HG03520 (cell line): ENCODE data around the gene CHI3L2.

Experiments used
- ATAC-seq: cut with Tn5 transposase; IDR thresholded peaks from one replicate; pipeline ENCODE4 v1.9.1; 2021; ENCODE audit warnings: mild to moderate bottlenecking, moderate library complexity; ENCODE audit not compliant: unreplicated experiment

The CHI3L2 gene

DNA sequence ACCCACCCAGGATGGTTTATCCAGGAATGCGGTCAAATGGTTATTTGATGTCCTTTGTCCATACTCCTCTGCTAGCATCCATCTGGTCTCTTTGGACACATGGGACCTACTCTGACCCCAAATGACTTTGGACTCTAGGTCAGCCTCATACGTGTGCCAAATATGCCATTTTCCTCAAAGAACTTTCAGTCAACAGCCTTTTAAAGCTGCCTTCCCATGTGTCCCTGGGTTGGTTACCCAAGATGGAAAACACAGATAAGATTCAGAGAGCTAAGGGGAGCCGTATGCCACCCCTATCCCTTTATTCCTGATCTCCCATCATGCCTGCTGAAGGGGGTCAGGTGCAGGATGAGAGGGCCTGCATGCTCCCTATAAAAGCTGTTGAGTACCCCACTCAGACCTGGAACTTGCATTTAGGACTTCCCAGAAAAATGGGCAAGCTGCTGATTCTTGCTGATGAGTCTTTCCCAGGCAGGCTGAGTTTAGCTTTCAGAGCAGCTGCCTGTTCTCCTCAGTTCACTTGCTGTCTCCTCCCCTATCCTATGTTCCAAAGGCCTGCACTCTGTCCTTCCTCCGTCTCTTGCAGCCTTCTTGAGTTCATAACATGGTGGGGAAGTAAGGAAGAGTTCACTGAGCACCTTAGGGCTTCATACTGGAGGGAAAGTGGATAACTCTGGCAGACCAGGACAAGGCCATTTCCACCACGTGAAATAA, 19.8 kb downstream of the CHI3L2 start:
- no peak for ATAC-seq

DNA sequence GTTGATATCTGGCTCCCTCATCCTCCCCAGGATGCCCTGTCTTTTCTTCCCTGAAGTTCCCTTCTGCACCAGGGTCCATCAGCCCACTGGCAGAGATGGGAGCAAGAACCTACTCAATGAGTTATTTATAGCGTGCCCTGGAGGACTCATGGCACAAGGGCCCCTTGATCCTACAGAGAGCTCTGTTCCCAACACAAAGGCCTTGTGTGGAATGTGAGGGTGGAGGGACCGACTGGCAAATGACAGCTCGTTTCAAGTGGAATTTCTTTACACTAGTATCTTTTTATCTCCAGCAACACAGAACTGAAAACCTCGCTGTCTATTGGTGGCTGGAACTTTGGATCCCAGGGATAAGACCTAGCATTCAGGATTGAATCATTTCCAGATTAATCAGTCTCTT, 22.4 kb downstream of the CHI3L2 start:
- ATAC-seq = no peak

DNA sequence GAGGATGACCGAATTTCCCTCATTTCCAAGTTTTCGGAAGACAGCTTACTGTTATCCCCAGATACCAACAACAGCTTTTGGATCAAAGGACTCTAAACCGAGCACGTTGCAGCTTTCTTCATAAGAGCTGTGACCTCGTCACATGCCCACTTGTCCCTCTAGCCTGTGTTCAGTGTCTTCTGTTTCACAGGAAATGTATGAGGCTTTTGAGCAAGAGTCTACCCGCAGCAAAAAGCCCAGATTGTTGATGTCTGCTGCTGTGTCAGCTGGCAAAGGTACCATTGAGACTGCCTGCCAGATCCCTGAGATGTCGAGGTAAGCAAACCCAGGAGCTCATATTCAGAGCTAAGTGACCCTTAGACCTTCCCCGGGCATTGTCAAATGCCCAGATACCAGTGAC, 24.1 kb downstream of the CHI3L2 start:
- no peak for ATAC-seq

DNA sequence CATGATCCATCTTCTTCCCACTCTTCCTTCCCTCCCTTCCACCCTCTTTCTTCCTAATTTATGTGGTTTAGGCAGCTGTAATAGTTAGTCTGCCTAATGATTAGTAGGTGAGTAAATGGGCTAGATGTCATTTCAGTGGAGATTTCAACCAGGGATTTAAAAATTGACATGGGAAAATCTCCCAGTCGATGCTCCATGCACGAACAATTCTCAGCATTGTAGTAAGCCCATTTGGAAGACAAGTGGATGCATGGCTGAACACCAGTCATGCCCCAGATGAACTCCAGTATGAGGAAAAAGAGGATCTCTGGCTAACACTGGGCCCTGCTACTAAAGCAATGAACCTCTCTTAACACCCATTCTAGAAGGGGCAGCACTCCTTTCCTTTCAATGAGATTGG, 25.3 kb downstream of the CHI3L2 start:
- ATAC-seq = no peak

DNA sequence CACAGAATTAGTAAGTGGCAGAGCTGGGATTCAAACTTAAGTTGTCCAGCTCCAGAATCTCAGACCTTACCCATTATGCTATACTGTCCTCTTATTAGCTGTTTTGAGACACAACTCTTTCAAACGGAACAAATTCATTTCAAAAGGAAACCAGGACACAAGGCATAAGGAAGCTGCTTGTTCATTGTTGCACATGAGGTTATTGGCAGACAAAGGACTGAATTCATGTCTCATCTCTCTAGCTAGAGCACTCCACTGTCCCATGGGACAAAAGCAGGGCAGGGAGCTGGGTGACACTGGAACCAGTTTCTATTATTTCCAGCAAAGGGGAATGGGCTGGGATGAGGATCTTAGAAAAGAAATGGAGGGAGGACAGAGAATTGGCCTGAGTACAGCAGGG, 26.4 kb downstream of the CHI3L2 start:
- ATAC-seq = no peak

DNA sequence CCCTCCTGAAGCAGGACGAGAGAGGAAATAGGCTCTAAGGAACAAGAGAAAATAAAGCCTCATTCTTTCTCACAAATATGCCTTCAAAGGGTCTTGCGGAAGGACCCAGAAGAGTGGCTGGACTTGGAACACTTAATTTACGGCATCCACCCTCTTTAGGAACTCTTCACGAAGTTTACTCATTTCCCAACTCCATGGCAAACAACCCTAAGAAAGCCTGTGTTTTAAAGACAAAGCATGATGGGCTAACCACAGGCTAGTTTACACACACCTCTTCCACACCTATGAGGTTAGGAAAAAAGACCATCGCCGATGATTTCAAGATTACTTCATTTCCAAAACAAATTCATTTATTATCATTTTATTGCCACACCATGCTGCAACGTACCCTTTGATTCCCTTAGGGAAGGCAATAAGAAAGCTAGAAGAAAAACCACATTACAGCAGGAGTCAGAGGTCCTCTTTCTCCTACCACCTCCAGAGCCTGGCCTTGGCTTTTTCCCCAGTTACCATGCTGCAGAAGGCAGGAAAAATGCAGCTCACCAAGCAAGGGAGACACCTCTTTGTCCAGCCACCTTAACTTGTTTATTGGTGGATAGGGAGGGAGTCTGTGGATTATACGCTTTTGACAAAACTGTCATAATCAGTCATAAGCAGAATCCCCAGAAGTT, 29.6 kb downstream of the CHI3L2 start:
- ATAC-seq = no peak

DNA sequence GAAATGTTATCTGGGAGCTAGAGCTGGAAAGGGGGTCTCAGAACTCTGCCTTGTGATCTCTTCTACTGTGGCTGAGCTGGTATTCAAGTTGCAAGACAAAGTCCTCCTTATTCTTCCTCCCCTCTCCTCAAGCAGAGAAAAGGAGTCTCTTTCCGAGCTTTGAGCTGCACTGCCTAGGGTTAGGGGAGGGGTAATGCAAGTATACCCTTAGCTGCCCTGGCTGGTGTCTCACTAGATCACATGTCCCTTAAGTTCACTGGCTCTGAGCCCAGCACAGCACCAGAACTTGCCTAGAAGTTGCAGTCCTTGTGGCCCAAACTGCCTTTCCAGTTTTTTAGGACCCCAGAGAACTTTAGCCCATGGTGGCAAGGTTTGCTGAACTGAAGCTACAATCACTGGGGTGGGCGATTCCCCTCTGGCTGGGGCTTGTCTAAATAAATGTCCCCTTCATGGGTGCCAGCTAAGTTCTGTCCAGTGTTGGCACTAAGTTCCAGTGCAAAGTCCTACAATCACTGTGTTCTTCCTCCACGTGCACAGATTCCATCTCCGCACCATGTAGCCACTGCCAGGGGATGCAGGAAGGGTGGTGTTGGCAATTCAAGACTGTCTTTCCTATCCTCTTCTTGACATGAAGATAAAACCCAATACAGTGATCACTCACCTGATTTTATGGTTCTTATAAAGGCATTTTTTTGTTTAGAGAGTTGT, 40.4 kb downstream of the CHI3L2 start:
- ATAC-seq = no peak

DNA sequence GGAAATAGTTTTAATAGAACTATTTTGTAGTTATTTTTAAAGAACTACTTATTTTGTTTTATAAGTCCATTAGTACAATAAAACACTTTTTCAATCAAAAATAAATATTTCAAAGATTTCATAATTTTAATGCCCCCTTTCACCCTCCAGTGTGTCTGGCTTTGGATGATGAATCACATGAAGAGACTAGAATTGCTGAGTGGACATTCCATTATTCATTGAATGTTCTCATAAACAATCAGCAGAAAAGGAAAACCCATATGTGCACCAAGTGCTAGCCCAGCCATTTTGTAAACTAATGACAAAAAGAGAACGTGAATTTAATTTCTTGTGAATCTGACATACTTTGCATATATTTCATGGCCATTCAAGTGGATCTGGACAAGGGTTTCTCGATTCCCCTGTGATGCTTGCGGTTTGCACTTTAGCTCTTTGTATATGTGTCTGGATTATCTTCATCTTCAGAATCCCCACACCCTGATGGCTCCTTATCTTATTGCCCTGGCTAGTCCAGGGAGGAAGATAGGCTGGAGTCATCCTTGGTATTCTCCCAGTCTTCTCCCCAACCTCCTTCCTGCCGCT, 42.4 kb downstream of the CHI3L2 start:
- no peak for ATAC-seq

DNA sequence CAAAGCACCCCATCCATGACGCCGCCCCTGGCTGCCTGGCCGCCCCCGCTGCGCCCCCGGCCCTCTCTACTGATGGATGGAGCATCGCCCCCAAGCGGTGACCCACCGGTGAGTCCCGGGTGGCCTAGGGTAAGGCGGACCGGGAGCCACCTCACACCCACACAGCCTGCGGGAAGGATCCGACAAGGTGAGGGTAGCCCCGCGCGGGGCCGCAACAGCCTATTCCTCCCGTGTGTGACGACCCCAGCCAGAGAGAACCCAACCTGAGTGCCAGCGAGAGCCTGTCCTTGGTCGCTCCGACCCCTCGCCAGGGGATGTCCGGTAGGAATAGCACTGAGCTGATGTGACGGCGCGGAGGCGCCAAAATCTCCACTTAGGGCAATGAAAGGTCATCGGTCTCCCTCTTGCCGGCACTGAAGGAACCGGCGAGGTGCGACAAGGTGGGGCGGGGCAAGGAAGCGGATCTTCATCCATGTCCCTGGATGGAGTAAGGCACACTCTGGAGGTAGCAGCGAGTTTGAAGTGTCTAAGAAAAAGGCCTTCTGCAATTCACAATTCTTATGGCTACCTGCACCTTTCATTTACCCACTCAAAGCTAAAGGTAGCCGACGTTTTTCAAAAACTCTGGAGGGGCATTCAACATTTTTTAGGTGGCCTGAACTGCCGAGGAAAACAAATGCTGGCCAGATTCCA, 43.4 kb downstream of the CHI3L2 start:
- ATAC-seq = no peak

DNA sequence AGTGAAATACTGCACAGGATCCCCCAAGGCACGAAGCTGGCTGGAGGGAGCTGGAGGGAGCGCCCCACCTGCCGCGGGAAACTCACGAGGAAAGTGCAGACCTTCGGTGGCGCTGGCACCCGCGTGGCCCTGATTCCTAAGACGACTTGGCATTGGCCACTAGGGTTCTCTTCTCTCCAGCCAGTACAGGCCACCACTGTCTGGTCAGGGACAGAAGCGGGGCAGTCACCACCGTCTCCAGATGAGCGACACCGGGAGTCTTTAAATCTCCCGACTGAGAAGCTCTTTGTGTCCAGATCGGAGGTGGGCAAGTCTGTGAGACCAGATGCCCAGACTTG, 43.9 kb downstream of the CHI3L2 start:
- ATAC-seq = no peak

DNA sequence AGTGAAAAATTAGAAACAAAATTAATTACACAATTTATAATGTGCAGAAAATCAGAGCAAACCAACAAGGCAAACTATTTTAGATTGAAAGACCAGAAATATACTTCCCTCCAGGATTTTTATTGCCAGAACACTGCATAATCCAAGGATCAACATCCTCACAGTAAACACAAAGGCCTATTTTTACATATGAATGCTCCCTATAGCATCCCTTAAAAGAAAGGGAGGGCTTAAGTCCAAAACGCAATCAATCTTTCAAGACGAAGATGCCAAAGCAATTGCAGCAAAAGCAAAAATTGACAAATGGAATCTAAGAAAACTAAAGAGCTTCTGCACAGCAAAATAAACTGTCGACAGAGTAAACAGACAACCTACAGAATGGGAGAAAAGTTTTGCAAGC, 44.6 kb downstream of the CHI3L2 start:
- no peak for ATAC-seq

DNA sequence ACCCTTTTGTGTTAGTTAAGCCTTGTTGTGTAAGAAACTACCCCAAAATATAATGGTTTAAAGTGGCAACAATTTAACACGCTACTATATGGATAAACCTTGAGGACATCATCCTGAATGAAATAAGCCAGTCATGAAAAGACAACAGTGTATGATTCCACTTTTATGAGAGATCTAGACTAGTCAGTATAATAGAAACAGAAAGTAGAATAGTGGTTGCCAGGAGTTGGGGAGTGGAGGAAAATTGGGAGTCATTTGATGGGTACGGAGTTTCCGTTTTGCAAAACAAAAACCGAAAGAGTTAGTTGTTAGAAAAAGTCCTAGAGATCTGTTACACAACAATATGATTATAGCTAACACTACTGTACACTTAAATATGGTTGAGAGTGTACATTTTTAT, 47.1 kb downstream of the CHI3L2 start:
- peak; percentile 35 for ATAC-seq

DNA sequence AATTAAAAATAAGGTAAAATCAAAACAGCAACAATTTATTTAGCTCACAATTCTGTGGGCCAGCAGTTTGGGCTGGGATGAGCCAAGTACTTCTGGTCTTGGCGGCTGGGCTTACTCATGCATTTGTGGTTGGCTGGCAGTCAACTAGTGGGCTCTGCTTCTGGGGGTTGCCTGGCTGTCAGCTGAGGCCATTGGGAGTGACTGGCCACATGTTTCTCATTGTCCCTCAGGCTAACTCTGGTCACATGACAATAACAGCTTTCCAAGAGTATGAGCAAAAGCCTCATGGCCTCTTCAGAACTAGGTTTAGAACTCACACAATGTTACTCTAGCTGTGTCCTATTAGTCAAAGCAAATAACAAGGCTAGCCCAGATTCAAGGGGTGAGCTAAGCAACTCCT, 47.6 kb downstream of the CHI3L2 start:
- peak; percentile 43 for ATAC-seq

DNA sequence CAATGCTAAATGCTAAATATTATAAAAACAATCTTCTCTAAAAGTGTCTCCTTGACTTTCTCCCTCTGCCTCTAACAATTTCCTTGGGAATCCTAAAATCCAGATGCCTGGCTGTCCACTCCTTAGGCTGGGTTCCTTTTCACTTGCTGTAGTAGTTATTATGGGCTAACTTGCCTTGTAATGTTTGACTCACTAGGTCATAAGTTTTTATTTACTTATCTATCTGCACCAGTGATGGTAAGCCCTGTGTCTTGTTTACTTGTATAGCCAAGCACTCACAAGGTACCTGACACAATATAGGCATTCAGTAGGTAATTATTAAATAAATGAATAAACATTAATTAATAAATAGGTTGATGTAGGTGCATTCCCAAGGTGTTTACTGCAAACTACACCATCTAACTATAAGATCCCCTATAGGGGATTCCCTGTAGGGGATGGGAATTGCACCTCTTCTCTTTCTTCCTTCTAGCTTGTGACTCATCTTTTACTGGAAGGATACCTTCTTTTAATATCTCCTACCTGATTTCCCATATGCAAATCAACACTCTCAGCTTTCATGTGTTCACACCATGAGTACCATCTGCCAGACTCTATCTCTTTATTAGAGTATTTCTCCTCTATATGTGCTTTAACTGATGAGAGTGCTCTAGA, 48.4 kb downstream of the CHI3L2 start:
- ATAC-seq = no peak

DNA sequence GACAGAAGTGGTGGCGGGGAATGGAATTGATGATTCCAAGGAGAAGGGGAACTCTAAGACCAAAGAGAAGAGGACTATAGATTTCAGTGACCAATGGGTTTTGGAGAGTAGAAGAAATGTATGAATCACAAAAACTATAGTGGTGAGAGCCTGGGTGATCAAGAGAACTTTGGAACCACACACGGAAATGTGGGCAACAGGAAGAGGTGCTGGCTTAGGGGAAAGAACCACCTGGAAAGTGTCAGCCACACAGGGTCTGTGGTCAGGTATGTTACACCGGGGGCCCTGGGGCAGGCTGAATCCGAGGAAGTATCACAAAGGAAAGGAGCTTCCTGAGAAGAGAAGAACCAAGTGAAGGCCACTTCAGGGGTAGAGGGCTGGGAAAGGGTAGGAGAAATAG, 51.6 kb downstream of the CHI3L2 start:
- ATAC-seq = no peak

DNA sequence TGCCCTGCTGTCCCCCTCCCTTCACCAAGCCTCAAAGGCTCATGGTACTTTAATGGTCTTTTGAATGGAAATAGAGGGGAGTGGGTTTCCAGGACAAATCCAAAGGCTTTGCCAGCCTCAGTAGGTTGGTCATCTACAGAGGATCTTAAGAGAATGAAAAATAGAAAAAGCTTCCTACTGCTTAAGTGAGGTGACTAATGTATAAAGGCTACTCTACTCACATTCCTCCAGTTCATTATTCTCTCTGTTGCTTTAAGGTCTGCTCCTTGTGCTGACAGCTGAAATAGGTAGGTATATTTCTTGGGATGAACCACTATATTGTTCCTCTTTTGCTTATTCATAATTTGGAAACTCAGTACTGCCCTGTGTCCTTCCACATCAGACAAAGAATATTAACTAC, 52.8 kb downstream of the CHI3L2 start:
- no peak for ATAC-seq

DNA sequence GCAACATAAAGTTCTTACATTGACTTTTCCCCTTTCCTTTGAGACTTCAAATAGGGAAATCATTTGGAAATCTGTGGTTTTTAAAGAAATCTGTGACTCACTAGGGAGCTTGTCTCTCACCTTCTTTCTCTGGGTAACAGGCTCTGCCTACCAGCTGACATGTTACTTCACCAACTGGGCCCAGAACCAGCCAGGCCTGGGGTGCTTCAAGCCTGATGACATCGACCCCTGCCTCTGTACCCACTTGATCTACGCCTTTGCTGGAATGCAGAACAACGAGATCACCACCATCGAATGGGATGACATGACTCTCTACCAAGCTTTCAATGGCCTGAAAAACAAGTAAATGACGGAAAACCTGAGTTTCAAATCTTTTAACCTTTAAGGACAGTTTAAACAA, 53.9 kb downstream of the CHI3L2 start:
- no peak for ATAC-seq

DNA sequence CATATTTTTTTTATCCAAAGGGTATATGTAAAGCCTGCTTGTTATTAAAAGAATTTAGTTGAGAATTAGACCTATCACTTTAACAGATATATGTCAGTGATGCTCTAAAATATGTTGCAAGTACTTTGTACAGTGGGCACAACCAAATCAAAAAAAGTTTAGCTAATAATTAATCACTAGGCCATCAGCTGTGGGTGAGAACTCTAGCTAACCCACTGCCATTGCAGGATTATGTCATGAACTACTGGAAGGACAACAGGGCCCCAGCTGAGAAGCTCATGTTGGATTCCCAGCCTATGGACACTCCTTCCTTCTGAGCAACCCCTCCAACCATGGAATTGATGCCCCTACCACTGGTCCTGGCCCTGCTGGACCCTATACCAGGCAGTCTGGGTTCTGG, 56.3 kb downstream of the CHI3L2 start:
- ATAC-seq = no peak

DNA sequence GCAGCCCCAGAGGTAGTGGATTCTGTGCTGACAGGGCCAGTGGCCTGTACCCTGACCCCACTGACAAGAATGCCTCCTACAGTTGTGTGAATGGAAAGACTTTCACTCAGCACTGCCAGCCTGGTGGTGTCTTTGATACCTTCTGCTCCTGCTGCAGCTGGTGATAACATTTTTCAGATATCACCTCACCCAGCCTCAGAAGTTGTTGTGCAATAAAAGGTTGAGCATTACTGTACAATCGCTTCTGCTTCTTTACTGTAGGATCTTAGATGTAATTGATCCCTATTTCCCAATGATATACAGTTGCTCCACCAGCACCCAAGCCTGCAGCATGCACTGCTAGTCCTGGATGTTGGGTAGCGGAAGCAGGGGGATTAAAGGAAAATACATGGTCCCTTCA, 58.4 kb downstream of the CHI3L2 start:
- ATAC-seq = no peak

DNA sequence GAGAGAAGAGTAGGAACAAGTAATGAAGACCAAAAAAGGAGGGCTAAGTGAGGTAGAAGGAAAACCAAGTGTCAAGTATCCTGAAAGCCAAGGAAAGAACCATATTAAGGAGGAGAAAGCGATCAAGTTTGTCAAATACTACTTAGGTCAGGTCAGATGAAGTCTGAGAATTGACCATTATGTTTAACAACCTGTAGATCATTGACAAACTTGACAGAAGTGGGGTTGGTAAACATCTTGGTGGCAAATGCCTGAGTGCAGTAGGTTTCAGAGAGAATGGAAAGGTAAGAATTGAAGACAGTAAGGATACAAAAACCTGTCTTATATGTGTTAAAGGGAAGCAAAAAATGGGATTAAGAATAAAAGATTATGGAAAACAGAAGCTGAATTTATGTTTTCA, 59.4 kb downstream of the CHI3L2 start:
- ATAC-seq = no peak

DNA sequence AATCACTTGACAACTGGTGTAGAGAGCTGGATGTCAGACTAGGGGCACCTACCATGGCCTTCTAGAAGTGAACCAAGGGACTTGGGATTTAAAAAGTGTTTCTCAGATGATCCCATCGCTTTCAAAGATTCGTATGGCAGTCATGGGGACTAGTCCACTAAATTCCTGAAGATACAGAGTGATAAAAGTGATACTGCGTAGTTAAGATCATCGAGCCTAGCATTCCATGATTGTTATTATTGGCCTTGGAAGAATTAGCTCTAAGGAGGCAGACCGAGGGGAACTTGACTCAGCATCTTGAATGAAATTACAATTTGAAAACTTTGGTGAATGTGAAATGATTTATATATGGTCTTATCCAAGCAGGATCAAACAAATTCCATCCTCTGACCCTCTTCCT, 61.9 kb downstream of the CHI3L2 start:
- no peak for ATAC-seq
